ENCODE results near the gene ANP32B. TPM values are rescaled to one million over a fixed set of nuclear protein-coding genes. Genes with fewer than 3 reads are reported as not detected.

Gene ANP32B
- total and polyA plus RNA-seq, 2 experiments from 2014 or later = 13.1 to 114 TPM

DNA sequence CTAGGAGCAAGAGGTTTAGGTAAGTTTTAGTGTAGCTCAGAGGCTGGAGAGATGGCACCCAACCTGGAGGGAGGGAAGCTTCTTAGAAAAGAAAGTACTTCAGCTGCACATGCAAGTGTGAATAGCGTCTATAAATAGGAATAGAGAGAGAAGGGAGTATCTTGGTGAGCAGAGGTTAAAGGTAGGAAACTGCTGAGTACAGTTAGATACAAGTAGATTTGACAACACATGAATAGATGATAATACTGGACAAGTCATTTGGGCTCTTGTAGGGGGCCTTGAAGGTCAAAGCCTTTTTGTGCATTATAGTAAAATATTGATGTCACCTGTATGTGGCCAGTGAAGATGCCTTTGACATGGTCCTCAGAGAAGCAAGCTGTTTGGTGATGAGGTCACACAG, 34.2 kb downstream of the ANP32B start:
- H3K36me3 ChIP-seq (ENCODE audit: insufficient read depth) = peaks cover 29% of the 10 kb centered on the region
- no peak overlapping the region for H3K4me3 Mint-ChIP-seq
- no peak for DNase-seq (ENCODE audit: low spot score)
- H3K4me1 ChIP-seq (ENCODE audit: insufficient read depth) = no peaks in the 10 kb centered on the region
- no peak overlapping the region for H3K27ac ChIP-seq (ENCODE audit: low read depth)
- no peak overlapping the region for H2AFZ ChIP-seq
- H3K9me3 Mint-ChIP-seq = no peaks in the 10 kb centered on the region
- no peaks in the 10 kb centered on the region for H3K27me3 ChIP-seq (ENCODE audit: insufficient read depth)
- H3K4me3 ChIP-seq = no peak overlapping the region
- no peak overlapping the region for H3K27ac Mint-ChIP-seq
- H4K20me1 ChIP-seq (replicated peaks; ENCODE audit: insufficient read depth) = peaks cover 11% of the 10 kb centered on the region; the same call in 1 of the 2 replicates
- H3K4me2 ChIP-seq = no peak overlapping the region
- H3K79me2 ChIP-seq (replicated peaks; ENCODE audit: insufficient read depth) = no peaks in the 10 kb centered on the region
- H3F3A ChIP-seq (replicated peaks; ENCODE audit: low read depth) = no peaks in the 10 kb centered on the region
- no peaks in the 10 kb centered on the region for H3K4me1 Mint-ChIP-seq
- peaks cover 48% of the 10 kb centered on the region for H3K36me3 Mint-ChIP-seq (ENCODE audit: low read depth)
- no peaks in the 10 kb centered on the region for H3K9me2 ChIP-seq (ENCODE audit: insufficient read depth)
- TF ChIP-seq POLR2AphosphoS5 (IDR thresholded peaks at IDR 0.05; ENCODE audit: low read depth) (no peak), EZH2phosphoT487 (IDR thresholded peaks at IDR 0.05; ENCODE audit: unreplicated experiment) (no peak), CREB1 (CRISPR knock-in tag; IDR thresholded peaks at IDR 0.05; ENCODE audit: low read depth) (no peak), EZH2 (IDR thresholded peaks at IDR 0.05; ENCODE audit: low read depth, unreplicated experiment) (no peak)
- TF ChIP-seq, protein P1, sequence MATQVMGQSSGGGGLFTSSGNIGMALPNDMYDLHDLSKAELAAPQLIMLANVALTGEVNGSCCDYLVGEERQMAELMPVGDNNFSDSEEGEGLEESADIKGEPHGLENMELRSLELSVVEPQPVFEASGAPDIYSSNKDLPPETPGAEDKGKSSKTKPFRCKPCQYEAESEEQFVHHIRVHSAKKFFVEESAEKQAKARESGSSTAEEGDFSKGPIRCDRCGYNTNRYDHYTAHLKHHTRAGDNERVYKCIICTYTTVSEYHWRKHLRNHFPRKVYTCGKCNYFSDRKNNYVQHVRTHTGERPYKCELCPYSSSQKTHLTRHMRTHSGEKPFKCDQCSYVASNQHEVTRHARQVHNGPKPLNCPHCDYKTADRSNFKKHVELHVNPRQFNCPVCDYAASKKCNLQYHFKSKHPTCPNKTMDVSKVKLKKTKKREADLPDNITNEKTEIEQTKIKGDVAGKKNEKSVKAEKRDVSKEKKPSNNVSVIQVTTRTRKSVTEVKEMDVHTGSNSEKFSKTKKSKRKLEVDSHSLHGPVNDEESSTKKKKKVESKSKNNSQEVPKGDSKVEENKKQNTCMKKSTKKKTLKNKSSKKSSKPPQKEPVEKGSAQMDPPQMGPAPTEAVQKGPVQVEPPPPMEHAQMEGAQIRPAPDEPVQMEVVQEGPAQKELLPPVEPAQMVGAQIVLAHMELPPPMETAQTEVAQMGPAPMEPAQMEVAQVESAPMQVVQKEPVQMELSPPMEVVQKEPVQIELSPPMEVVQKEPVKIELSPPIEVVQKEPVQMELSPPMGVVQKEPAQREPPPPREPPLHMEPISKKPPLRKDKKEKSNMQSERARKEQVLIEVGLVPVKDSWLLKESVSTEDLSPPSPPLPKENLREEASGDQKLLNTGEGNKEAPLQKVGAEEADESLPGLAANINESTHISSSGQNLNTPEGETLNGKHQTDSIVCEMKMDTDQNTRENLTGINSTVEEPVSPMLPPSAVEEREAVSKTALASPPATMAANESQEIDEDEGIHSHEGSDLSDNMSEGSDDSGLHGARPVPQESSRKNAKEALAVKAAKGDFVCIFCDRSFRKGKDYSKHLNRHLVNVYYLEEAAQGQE (IDR thresholded peaks at IDR 0.05; ENCODE audit: unreplicated experiment) = no peak
- H3K27me3 Mint-ChIP-seq (ENCODE audit: insufficient read depth, low read depth, poor library complexity) = peaks cover 4% of the 10 kb centered on the region
- ATAC-seq = no peak

DNA sequence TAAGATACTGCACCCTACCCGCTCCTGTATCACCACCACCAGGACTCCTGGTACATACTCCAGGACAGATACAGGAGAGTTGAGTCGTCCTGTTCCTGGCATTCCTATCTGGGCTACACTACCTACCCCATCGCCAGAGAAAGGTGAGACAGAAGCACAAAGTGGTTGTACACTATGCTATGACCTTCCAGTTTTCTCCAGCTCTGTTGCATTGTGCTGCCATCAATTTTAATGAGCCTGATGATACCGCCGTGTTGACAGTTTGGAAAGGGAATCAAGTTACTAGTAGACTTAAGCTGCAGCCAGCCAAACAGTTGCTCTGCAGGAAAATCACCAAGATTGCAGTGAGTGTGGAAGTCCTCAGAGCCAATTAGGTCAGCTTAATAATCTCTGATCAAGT, 35.2 kb downstream of the ANP32B start:
- no peaks in the 10 kb centered on the region for H3K4me1 ChIP-seq (ENCODE audit: insufficient read depth)
- no peaks in the 10 kb centered on the region for H3K27me3 ChIP-seq (ENCODE audit: insufficient read depth)
- no peak overlapping the region for H3K27ac ChIP-seq (ENCODE audit: low read depth)
- H3K36me3 ChIP-seq (ENCODE audit: insufficient read depth) = peaks cover 21% of the 10 kb centered on the region; the same call in 1 of the 2 replicates
- H3K4me3 Mint-ChIP-seq = no peak overlapping the region
- no peaks in the 10 kb centered on the region for H3K9me2 ChIP-seq (ENCODE audit: insufficient read depth)
- no peak overlapping the region for H2AFZ ChIP-seq
- ATAC-seq (no peak), DNase-seq (ENCODE audit: low spot score) (no peak)
- peaks cover 37% of the 10 kb centered on the region for H3K36me3 Mint-ChIP-seq (ENCODE audit: low read depth)
- H3K9me3 Mint-ChIP-seq = no peaks in the 10 kb centered on the region
- H3K4me2 ChIP-seq = no peak overlapping the region
- H4K20me1 ChIP-seq (replicated peaks; ENCODE audit: insufficient read depth) = peaks cover under 1% of the 10 kb centered on the region; the same call in 1 of the 2 replicates
- no peak overlapping the region for H3K4me3 ChIP-seq
- no peak overlapping the region for H3K27ac Mint-ChIP-seq
- H3K4me1 Mint-ChIP-seq = no peaks in the 10 kb centered on the region
- no peaks in the 10 kb centered on the region for H3K79me2 ChIP-seq (replicated peaks; ENCODE audit: insufficient read depth)
- H3F3A ChIP-seq (replicated peaks; ENCODE audit: low read depth) = no peaks in the 10 kb centered on the region
- peaks cover 4% of the 10 kb centered on the region for H3K27me3 Mint-ChIP-seq (ENCODE audit: insufficient read depth, low read depth, poor library complexity)
- TF ChIP-seq EZH2phosphoT487 (IDR thresholded peaks at IDR 0.05; ENCODE audit: unreplicated experiment) (no peak), POLR2AphosphoS5 (IDR thresholded peaks at IDR 0.05; ENCODE audit: low read depth) (no peak), STAT1 (IDR thresholded peaks at IDR 0.05; ENCODE audit: unreplicated experiment) (no peak), CREB1 (CRISPR knock-in tag; IDR thresholded peaks at IDR 0.05; ENCODE audit: low read depth) (no peak), ZNF114 (CRISPR knock-in tag; IDR thresholded peaks at IDR 0.05) (no peak), EZH2 (IDR thresholded peaks at IDR 0.05; ENCODE audit: low read depth, unreplicated experiment) (no peak)
- TF ChIP-seq, protein P1 (IDR thresholded peaks at IDR 0.05; ENCODE audit: unreplicated experiment) = no peak
- TF ChIP-seq, protein P2, sequence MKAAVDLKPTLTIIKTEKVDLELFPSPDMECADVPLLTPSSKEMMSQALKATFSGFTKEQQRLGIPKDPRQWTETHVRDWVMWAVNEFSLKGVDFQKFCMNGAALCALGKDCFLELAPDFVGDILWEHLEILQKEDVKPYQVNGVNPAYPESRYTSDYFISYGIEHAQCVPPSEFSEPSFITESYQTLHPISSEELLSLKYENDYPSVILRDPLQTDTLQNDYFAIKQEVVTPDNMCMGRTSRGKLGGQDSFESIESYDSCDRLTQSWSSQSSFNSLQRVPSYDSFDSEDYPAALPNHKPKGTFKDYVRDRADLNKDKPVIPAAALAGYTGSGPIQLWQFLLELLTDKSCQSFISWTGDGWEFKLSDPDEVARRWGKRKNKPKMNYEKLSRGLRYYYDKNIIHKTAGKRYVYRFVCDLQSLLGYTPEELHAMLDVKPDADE (IDR thresholded peaks at IDR 0.05) = no peak

All from GM23338 (cell line).